ENCODE measurements around the gene MTURN.
A peak's percentile ranks its signal among the peaks of the same experiment; 100 is the strongest.

MTURN gene

DNA sequence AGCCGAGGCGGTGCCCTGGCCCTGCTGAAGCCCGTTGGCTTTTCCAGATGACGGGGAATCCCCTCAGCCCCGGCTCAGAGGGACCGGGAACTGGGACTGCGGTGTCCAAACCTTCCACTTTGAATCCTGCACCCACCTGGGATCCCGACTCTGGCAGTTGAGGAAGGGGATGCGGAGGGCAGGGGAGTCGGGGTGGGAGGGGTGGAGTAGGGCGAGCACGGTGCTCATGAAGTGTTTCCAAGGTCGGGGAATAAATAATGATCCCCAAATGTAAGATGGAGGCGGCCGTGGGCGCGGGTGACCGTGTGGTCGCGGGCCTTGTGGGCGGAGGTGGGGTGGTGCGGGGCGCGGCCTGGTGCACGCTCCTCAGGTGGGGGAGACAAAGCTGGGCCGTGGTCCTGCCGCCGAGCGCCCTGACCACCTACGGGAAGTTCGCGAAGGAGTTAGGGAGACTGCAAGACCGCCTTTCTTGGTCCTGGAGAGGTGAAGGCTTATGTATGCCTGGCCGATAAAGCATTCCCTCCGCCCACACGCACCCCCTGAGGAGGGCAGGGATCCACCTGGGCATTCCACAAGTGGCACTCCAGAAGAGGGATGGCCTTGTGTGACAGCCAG is 1.4 kb downstream of the MTURN start:
- no peak for DNase-seq

DNA sequence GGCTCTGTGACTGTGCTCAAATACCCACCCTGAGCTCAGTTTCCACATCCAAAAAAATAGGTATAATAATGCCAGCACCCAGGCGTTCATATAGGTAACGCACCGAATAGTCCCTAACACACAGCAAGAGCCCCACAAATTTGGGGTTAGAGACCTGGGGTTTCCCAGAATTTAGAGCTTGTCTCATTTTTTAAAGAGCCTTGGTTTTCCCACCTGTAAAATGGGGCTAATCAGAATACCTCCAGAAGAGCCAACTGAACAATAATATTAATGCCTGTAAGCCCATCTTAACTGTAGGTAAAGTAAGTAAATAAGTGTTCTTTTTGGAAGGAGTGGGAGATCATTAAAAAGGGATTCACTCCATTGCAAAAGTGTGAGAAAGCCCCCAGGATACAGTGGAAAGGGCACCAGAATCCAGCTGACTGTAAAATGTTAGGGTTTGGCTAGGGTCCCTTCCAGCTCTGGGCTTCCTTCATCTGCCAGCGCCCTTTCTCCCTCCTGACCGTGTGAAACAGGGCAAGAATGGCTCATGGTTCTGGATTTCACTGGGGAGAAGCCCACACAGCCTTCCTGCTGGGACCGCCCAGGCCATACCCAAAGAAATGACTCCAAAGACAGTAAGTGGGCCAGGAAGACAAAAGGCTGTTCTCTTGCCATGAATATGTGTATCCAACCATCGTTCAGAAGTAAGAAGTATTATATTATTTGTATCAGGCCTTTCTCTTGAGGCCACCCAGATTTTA is 2.1 kb downstream of the MTURN start:
- DNase-seq, result no peak

GRCh38 chr7:30139836-30140384 is 5.1 kb downstream of the MTURN start:
- DNase-seq, result no peak

DNA sequence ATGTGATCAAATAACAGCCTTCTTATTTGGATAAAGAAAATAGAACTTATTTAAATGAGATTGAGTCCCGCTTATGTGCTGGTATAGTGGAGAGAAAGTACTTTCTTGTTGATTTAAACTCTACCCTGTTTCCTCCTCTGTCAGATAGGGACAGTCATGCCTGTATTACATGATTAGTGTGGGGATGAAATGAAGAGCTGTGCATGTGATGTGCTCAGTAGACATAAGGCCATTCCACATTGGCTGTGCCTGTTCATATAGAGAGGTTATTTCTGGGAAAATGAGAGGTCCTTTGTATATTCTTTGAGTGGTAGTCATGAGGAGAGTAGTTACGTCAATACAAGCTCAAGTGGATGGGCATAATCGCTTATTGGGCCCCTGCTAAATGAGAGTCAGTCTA is 5.7 kb downstream of the MTURN start:
- no peak for DNase-seq

DNA sequence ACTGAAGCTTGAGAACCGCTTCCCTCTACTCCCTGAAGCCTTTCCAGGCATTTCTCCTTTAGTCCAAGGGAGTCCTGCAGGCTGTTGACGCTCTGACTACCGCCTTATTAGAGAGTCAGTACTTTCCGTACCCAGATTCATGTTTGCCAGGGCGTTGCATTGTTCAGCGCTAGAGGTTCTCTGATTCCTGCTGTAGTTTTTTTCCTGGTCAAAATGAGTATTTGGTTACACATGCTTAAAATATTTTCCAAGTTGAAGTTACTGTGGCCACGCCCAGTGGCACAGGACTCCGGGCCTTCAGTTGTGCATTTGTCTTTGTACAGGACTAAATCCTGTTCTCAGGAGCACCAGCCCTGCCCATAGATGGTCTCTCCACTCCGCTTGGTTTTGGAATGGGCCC is 7.9 kb downstream of the MTURN start:
- DNase-seq, result no peak

GRCh38 chr7:30143748-30144251 is 9.0 kb downstream of the MTURN start:
- no peak for DNase-seq

DNA sequence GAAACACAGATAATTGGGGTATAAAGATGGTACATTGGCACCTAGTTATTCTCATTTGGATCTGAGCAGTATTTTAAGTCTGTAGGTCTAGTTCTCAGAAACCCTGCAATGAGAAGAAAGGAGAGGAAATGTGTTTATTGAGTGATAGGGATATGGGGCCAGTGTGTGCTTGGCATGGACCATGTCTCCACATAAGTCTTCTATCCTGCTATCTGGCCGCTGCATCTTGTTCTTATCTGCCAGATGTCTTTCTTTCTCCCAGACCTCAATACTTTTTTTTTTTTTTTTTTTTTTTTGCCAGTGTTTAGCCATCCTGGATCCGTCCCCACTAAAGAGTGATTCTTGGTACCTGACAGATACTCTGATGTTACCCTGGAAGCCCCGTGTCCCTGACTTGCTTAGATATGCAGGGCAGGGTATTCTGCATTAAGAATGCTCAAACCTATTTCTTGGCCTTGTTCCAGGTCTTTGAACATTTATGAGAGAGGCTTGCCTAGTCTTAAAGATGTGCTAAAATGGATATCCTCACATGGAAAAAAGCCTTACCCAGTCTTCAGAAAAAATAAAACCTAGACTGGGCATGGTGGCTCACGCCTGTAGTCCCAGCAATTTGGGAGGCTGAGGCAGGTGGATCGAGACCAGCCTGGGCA is 10.0 kb downstream of the MTURN start:
- DNase-seq, result no peak

GRCh38 chr7:30145426-30145970 is 10.7 kb downstream of the MTURN start:
- no peak for DNase-seq

DNA sequence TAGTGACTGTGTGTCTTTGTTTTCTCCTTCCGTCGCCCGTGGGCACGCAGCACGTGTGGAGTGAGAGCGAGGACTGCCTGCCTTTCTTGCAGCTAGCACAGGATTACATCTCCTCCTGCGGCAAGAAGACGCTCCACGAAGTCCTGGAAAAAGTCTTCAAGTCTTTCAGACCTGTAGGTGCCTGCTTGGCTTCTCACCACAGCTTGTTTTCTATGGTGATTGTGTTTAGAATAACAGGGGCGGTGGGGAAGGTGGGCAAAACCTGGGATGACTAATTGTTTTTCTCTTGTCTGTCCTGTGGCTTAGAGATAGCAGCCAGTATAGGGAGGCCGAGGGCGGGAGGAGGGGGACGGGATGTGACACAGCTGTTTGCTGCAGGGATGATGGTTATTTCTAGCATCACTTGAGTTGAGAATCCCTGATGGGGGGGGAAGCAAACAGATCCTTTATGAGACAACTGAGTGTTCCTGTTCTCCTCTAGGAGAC is 11.4 kb downstream of the MTURN start:
- no peak for DNase-seq

DNA sequence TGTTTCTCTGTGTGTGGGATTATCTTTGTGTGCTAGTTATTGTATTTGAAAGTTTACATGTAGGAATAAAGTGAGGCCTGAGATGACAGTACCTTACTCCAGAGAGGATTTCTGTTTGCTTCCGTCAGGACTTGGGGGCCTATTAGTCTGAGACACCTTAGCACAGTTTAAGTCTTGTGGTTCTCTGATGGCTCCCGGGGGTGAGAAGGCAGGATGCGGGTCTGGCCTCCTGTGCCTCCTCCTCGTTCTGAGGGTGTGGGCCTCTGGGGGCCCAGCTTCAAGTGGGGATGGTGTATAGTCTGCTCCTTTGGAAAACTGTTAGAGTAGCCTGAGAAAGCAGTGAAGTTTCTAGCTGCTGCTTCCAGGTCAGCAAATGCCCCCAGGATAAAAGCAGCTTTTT is 12.4 kb downstream of the MTURN start:
- no peak for DNase-seq

DNA sequence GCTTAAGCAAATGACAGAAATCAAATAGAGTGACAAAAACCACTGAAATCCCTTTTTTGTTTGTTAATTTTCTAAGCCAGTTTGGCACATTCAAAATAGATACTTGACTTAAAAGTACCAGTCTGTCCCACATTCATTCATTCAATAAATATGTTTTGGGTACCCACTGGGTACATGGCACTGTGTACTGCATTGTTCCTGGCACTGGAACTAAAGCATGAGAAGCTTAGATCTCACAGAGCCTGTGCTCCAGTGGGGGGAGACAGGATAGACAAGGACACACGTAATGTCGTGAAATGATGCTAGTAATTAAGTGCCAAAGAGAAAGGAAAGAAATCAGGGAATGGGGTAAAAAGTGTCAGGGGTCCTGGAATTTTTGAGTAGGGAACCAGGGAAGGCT is 13.0 kb downstream of the MTURN start:
- no peak for DNase-seq

DNA sequence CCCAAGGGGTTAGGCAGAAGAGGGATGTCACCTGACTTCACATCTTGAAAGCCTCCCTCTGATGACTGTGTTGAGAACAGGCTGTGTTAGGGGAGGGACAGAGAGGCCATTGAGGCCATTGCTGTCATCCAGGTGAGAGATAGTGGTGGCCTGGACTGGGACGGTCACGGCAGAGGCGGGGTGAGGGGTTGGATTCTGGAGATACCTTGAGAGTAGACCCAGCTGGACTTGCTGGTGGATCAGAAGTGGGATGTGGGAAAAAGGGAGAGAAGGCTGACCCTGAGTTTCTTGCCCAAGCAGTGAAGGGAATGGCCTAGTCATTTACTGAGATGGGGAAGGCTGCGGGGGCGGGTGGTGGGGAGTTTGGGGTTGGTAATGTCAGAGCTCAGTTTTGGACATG is 13.6 kb downstream of the MTURN start:
- DNase-seq, result no peak

GRCh38 chr7:30148951-30149459 is 14.2 kb downstream of the MTURN start:
- no peak for DNase-seq

GRCh38 chr7:30149640-30150272 is 15.0 kb downstream of the MTURN start:
- no peak for DNase-seq

DNA sequence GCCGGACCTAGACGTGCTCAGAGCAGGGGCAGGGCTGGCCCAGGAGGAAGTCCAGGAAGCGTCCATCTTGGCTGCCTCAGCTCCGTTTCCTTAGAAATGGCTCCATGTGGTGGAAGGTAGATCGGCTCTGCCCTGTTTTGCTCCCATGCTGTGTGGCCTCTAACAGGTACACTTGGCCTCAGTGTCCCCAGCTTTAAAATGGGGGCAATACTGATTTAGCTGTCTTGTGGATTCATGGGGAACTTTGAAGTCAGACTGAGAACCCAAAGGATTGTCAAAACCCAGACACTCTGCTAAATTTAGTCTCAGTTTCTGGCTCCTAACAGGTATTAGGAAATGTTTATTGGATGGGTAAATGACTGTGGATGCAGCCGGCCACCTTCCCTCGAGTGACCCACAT is 15.9 kb downstream of the MTURN start:
- DNase-seq, result no peak

GRCh38 chr7:30154111-30154587 is 19.4 kb downstream of the MTURN start:
- DNase-seq, result no peak

DNA sequence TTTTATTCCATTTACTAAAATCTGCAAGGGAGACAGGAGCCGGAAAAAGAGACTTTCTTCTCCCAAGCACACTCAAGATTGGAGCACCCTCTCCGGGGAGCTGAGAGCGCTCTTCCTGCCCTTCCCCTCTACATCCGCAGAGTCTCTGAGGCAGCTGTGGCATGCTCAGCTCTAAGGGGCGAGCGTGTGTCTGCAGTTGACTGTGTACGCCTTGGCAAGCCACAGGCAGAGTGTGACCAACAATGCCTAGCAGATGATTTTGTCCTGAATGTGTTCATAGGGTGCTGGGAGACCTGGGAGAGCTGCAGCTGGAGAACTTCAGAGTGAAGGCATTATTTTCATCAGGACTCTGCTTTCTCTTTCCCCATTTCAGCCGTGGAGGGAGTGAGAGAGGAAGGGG is 20.7 kb downstream of the MTURN start:
- no peak for DNase-seq

DNA sequence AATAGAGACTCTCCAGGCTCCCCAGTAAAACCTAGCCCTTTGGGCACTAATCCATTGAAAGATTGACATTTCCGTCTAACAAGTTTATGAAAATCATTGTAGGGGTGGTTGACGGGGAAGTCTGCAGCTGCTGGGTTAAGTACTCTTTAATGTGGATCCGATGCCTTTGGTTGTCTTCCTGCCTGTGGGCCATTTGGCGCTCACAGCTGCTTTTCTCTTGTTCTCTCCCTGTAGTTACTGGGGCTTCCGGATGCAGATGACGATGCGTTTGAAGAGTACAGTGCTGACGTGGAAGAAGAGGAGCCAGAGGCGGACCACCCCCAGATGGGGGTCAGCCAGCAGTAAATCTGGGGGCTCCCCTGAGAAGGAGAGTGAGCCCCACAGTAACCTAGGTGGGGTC is 22.4 kb downstream of the MTURN start:
- no peak for DNase-seq

DNA sequence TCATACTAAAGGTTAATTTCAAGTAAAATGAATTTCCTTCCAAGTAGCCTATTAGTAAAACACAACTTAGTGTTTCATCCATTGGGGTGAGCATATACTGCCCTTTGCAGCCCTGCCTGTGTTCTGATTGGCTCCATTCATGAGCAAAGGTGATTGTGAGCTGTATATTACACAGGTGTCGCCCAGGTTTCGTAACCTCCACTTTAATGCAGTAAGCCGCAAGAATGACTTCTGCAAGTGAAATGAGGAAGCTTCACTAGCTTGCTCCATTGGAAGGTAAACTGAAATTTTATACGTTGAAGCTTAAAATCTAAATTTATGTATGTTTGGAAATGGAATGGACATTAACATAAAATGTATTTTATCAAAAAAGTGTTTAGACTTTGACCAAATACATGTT is 24.4 kb downstream of the MTURN start:
- DNase-seq, result no peak

- peak; percentile 50 for DNase-seq
Observed at GRCh38 chr7:30159698-30160143, 24.9 kb downstream of the MTURN start.

DNA sequence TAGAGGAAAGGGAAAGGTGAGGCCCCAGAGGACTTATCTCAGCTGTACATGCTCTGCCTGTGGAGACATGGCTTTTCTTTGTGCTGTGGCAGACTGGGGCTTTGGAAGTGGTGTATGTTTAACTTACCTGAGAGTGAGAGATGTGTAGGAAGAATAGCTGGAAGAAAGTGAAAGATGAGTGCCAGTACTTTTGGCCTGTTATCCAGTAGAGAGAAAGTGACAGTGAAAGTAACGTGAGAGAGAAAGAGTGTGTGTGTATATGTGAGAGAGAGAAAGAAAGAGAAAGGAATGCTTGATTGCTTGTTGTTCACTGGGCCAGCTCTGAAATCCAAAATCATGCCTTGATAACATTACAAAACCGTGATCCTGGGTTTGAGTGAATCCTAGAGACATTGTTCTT is 25.5 kb downstream of the MTURN start:
- no peak for DNase-seq

GRCh38 chr7:30162133-30162532 is 27.3 kb downstream of the MTURN start:
- no peak for DNase-seq

Measured in NCI-H1694 treated with DMSO at 0.1 percent for 48 hours (cell line).